Measurements from ENCODE around the gene HINFP.

DNA sequence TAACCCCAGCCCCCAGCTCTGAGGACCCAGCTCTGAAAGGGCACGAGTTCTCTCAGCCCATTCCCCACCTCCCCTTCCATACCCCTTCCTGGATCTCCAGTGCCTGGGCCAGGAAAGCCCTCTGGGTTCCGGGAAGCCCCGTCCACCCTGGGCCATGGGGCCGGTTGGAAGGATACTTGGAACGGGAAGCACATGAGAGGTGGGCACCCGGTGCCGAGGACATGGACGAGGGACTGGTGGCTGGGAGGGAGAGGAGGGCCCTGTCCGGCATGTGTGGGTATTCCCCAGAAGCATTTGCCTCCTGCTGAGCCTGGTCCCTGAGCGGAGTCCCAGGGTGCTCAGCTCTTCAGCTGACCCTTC is 5.2 kb upstream of the HINFP start:
- TF ChIP-seq EP300 (conservative IDR thresholded peaks at IDR 0.05; ENCODE audit: poor library complexity, severe bottlenecking) (no peak), POLR2AphosphoS5 (IDR thresholded peaks at IDR 0.05) (no peak), RAD21 (conservative IDR thresholded peaks at IDR 0.05) (no peak), EZH2 (IDR thresholded peaks at IDR 0.05; ENCODE audit: borderline replicate concordance, insufficient read depth, low read length, poor library complexity, severe bottlenecking) (no peak), SMC3 (conservative IDR thresholded peaks at IDR 0.05; ENCODE audit: poor library complexity) (no peak), TAF1 (IDR thresholded peaks at IDR 0.05; ENCODE audit: low read depth) (no peak), MXI1 (conservative IDR thresholded peaks at IDR 0.05; ENCODE audit: poor library complexity, severe bottlenecking) (no peak)
- TF ChIP-seq, protein P1, sequence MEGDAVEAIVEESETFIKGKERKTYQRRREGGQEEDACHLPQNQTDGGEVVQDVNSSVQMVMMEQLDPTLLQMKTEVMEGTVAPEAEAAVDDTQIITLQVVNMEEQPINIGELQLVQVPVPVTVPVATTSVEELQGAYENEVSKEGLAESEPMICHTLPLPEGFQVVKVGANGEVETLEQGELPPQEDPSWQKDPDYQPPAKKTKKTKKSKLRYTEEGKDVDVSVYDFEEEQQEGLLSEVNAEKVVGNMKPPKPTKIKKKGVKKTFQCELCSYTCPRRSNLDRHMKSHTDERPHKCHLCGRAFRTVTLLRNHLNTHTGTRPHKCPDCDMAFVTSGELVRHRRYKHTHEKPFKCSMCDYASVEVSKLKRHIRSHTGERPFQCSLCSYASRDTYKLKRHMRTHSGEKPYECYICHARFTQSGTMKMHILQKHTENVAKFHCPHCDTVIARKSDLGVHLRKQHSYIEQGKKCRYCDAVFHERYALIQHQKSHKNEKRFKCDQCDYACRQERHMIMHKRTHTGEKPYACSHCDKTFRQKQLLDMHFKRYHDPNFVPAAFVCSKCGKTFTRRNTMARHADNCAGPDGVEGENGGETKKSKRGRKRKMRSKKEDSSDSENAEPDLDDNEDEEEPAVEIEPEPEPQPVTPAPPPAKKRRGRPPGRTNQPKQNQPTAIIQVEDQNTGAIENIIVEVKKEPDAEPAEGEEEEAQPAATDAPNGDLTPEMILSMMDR (IDR thresholded peaks at IDR 0.05; ENCODE audit: poor library complexity, severe bottlenecking) = no peak
- TF ChIP-seq, protein P2, sequence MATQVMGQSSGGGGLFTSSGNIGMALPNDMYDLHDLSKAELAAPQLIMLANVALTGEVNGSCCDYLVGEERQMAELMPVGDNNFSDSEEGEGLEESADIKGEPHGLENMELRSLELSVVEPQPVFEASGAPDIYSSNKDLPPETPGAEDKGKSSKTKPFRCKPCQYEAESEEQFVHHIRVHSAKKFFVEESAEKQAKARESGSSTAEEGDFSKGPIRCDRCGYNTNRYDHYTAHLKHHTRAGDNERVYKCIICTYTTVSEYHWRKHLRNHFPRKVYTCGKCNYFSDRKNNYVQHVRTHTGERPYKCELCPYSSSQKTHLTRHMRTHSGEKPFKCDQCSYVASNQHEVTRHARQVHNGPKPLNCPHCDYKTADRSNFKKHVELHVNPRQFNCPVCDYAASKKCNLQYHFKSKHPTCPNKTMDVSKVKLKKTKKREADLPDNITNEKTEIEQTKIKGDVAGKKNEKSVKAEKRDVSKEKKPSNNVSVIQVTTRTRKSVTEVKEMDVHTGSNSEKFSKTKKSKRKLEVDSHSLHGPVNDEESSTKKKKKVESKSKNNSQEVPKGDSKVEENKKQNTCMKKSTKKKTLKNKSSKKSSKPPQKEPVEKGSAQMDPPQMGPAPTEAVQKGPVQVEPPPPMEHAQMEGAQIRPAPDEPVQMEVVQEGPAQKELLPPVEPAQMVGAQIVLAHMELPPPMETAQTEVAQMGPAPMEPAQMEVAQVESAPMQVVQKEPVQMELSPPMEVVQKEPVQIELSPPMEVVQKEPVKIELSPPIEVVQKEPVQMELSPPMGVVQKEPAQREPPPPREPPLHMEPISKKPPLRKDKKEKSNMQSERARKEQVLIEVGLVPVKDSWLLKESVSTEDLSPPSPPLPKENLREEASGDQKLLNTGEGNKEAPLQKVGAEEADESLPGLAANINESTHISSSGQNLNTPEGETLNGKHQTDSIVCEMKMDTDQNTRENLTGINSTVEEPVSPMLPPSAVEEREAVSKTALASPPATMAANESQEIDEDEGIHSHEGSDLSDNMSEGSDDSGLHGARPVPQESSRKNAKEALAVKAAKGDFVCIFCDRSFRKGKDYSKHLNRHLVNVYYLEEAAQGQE (IDR thresholded peaks at IDR 0.05; ENCODE audit: borderline replicate concordance) = no peak
